Stomach (tissue), 9 donors: Measurements from ENCODE around the gene NAV2. TPM values are rescaled to one million over a fixed set of nuclear protein-coding genes. Genes with fewer than 3 reads are reported as not detected.

Source experiments
- DNase-seq, 2 donors: peaks; one replicate each; pipeline versions ENCODE4 v3.0.0 to v3.0.0-alpha.2; 2013 to 2019
- H3K27ac ChIP-seq, 5 donors: fragments of 200-600 bp in 4 of 5; sonication (generic) in 4 of 5; one replicate each; pipeline ENCODE4 v1.5.1; 2013 to 2019; ENCODE audit warnings: mild to moderate bottlenecking in 1 of 5, moderate library complexity in 1 of 5
- H3K27me3 ChIP-seq, 3 donors: fragments of 200-600 bp; sonication (generic); one replicate each; pipeline ENCODE4 v1.5.1; 2017 to 2019; ENCODE audit warnings: mixed run types in 1 of 3
- H3K36me3 ChIP-seq, 4 donors: fragments of 200-600 bp; sonication (generic); 1 replicate in 3 of 4; 2 replicates in 1 of 4; pipeline ENCODE4 v1.5.1; 2016 to 2019
- H3K4me1 ChIP-seq, 4 donors: fragments of 200-600 bp; sonication (generic); one replicate each; pipeline ENCODE4 v1.5.1; 2016 to 2019
- H3K4me3 ChIP-seq, 4 donors: fragments of 200-600 bp; sonication (generic) in 3 of 4; one replicate each; pipeline ENCODE4 v1.5.1; 2016 to 2019; ENCODE audit warnings: mild to moderate bottlenecking in 1 of 4
- H3K9me3 ChIP-seq, 4 donors: fragments of 200-600 bp; sonication (generic); one replicate each; pipeline ENCODE4 v1.5.1; 2016 to 2019
- EP300 ChIP-seq: sonication (generic); formaldehyde crosslinking; IDR thresholded peaks from one replicate; pipeline ENCODE4 v1.6.1; 2017; ENCODE audit warnings: antibody characterized with exemption
- POLR2A ChIP-seq, 4 donors: fragments of 450-650 bp; IDR thresholded peaks; one replicate each; pipeline ENCODE4 v1.6.1; 2016; ENCODE audit warnings: antibody characterized with exemption in 4 of 4, control low read depth in 2 of 4, mild to moderate bottlenecking in 1 of 4, moderate library complexity in 1 of 4
- POLR2AphosphoS5 ChIP-seq, 3 donors: sonication (generic); formaldehyde crosslinking; IDR thresholded peaks; one replicate each; pipeline ENCODE4 v1.6.1; 2016; ENCODE audit warnings: antibody characterized with exemption in 3 of 3
- WGBS, 5 donors: extraction: QIAGEN DNeasy Blood & Tissue Kit in 3 of 5; methylation state at CpG; one replicate each; pipeline versions ENCODE4 v1.1.5 to v1.1.7; 2013 to 2018; 5-methylcytosine and 5-hydroxymethylcytosine counted together
- intact Hi-C: fragments of 100-400 bp; cut with DNase I; formaldehyde crosslinking; loops from one replicate; pipeline ENCODE4 v1.15.1; 2023; ENCODE audit warnings: low total_unique reads
- polyA plus RNA-seq, 3 donors: library from polyadenylated mRNA; stranded (reverse); fragments of 200-250 nt; gene quantifications; one replicate each; pipeline ENCODE4 v1.2.3, GENCODE V29; 2013
- total RNA-seq, 5 donors: library from RNA; depleted of rRNA; stranded (reverse); fragments of >200 nt; gene quantifications; one replicate each; pipeline versions ENCODE4 v1.1.0 to v1.2.3, GENCODE V29; 2014 to 2016
- TF ChIP-seq, protein P1 (sequence below), 7 experiments: fragments of 450-650 bp in 4 of 7; fragments of 200-600 bp in 3 of 7; sonication (generic) in 3 of 7; IDR thresholded peaks; one replicate each; pipeline ENCODE4 v1.5.1; 2016 to 2019; ENCODE audit warnings: antibody characterized with exemption in 7 of 7, control low read depth in 2 of 7, mild to moderate bottlenecking in 1 of 7
- donor health status: healthy with polysubstance abuse.
- donor health status: Bipolar disorder and iron deficiency.
- donor health status: healthy.

NAV2 gene
- total and polyA plus RNA-seq, 8 donors, result 1.8 to 92.4 (median 7.9) TPM

DNA sequence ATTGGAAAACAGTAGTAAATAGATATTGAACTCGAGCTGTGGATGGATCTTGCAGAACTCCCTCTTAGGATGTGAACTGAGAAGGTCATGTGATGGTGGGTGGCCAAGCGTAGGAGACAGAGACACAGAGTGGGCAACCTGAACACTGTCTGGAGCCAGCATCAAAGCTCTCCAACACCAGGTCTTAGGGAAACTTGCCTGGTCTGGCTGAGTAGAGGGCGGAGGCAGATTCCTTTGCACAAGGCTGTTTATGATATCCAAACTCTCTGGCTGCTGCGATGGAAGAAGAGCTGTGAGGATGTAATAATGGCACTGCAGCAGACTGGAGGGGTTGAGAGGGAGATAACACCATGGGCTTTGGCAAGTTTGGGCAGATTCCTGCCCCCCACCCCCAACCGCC lies 10.1 kb downstream of the NAV2 start:
- H3K9me3 ChIP-seq, result no peaks in the 10 kb centered on the region
- no peak for TF ChIP-seq POLR2A (IDR thresholded peaks at IDR 0.05)
- TF ChIP-seq POLR2AphosphoS5 (IDR thresholded peaks at IDR 0.05), result no peak
- TF ChIP-seq, protein P1, sequence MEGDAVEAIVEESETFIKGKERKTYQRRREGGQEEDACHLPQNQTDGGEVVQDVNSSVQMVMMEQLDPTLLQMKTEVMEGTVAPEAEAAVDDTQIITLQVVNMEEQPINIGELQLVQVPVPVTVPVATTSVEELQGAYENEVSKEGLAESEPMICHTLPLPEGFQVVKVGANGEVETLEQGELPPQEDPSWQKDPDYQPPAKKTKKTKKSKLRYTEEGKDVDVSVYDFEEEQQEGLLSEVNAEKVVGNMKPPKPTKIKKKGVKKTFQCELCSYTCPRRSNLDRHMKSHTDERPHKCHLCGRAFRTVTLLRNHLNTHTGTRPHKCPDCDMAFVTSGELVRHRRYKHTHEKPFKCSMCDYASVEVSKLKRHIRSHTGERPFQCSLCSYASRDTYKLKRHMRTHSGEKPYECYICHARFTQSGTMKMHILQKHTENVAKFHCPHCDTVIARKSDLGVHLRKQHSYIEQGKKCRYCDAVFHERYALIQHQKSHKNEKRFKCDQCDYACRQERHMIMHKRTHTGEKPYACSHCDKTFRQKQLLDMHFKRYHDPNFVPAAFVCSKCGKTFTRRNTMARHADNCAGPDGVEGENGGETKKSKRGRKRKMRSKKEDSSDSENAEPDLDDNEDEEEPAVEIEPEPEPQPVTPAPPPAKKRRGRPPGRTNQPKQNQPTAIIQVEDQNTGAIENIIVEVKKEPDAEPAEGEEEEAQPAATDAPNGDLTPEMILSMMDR (IDR thresholded peaks at IDR 0.05), result no peak
- TF ChIP-seq EP300, result no peak
- WGBS, 5 donors, result 82 to 88% (median 84%) methylated on average over 5 of the region's 5 CpGs
- no peak for DNase-seq
- no peak overlapping the region for H3K4me3 ChIP-seq
- H3K36me3 ChIP-seq, result no peaks in the 10 kb centered on the region
- no peaks in the 10 kb centered on the region for H3K27me3 ChIP-seq
- peaks cover 4 to 66% (median 39%) of the 10 kb centered on the region in 4 donors for H3K4me1 ChIP-seq
- peak overlapping the region in 4 of 5 donors; percentile 56 to 79 (median 58) for H3K27ac ChIP-seq
- intact Hi-C loops, result no loop called here

DNA sequence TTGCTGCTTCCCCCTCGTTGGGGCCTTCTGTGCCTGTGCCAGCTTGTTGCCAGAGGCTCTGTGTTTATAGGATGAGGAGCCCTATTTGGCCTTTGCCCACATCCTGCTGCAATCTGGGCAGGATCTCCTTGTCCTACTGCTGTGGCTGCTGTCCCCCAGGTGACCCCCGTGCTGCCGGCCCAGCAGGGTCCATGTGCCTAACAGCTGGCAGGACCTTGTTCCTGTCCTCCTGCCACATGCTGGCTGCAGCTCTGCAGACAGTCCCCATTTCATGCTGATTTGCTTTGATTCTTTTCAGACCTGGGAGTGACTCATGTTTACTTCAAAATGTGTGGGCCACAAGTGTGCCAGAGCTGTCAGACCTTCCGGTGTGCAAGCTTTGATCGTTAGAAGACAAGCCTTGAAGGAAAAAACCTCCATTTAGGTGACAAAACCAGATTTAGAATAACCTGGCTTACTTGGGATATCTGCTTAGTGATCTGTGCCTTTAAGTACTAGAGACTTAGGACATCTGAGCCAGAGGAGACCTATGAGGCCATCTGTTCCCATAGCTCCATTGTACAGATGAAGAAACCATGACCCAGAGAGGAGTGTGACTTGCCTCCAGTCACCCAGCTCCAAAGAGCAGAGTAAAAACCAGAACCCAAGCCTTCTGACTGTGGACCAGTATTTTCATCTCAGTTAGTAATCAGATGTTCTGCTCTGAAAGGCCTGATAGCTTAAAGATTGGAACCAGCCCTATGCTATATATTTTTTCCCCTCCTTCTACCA lies 11.1 kb downstream of the NAV2 start:
- DNase-seq, result peak in 1 of 2 donors; percentile 66
- Histone ChIP-seq H3K36me3 (no peaks in the 10 kb centered on the region), H3K4me1 (peaks cover 4 to 71% (median 42%) of the 10 kb centered on the region in 4 donors), H3K27ac (peak overlapping the region in 4 of 5 donors; percentile 56 to 79 (median 58)), H3K9me3 (no peaks in the 10 kb centered on the region), H3K4me3 (no peak overlapping the region), H3K27me3 (no peaks in the 10 kb centered on the region)
- TF ChIP-seq POLR2AphosphoS5 (IDR thresholded peaks at IDR 0.05) (peak in 1 of 3 donors; percentile 37), POLR2A (IDR thresholded peaks at IDR 0.05) (no peak)
- 10 to 28% (median 15%) methylated on average over 5 of the region's 5 CpGs for WGBS, 5 donors
- intact Hi-C loops, result no loop called here

DNA sequence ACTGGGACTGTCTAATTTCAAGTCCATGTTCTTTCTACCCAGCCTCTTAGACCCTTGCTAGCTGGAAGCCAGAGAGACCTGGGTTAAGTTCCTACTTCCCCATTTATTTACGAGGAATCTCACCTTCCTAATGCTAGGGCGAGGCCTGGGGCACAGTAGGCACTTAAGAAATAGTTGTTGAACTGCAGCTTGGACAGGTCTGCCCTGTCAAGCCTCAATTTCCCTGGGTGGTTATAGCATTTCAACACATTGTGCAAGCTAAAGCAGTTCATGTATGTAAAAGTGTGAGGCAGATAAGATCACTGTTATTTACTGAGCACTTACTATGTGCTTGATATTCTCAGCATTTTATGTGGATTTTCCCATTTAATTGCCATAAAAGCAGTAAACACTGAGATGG lies 12.1 kb downstream of the NAV2 start:
- Histone ChIP-seq H3K4me3 (no peak overlapping the region), H3K27ac (peak overlapping the region in 3 of 5 donors; percentile 56 to 79 (median 59)), H3K9me3 (no peaks in the 10 kb centered on the region), H3K36me3 (no peaks in the 10 kb centered on the region), H3K27me3 (no peaks in the 10 kb centered on the region), H3K4me1 (peaks cover 4 to 73% (median 43%) of the 10 kb centered on the region in 4 donors)
- intact Hi-C loops, result no loop called here
- 83 to 94% (median 91%) methylated on average over 2 of the region's 2 CpGs for WGBS, 5 donors
- TF ChIP-seq POLR2AphosphoS5 (IDR thresholded peaks at IDR 0.05) (no peak), POLR2A (IDR thresholded peaks at IDR 0.05) (no peak), EP300 (no peak)
- TF ChIP-seq, protein P1 (IDR thresholded peaks at IDR 0.05), result no peak
- DNase-seq, result no peak

DNA sequence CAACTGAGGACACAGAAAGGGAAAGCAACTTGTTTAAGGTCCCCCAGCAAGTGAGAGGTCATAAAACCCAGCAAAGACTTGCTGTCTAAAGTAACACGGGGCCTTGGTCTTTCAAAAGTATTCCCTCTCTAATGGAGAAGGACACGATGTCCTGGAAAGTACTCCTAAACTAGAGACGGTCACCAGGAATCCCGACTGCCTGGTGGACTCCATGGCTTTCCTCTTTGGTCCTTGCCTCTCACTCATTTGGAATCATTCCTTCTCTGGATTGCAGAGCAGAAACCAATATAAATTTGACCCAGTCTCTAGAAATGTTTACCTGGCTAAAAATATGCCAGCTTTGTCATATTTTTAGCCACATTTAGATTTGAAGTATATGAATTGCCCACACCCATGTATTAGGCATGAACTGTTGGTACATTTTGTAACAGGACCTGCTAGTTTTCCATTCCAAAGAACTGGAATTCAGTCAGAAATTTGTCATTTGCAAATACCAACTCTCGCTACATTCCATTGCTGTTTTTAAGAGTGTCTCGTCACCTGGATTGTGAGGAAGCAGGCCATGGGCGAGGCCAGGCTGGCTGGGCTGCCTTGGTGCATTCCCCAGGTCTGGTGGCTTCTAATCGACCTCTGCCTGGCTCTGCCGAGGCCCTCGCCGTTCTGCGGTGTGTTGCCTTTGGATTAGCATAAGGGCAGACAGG lies 12.9 kb downstream of the NAV2 start:
- Histone ChIP-seq H3K9me3 (no peaks in the 10 kb centered on the region), H3K4me3 (no peak overlapping the region), H3K4me1 (peaks cover 4 to 78% (median 43%) of the 10 kb centered on the region in 4 donors), H3K36me3 (no peaks in the 10 kb centered on the region), H3K27me3 (no peaks in the 10 kb centered on the region), H3K27ac (peak overlapping the region in 3 of 5 donors; percentile 56 to 79 (median 59))
- WGBS, 5 donors, result 53 to 67% (median 53%) methylated on average over 12 of the region's 12 CpGs
- peak; percentile 41 to 48 for DNase-seq
- TF ChIP-seq, protein P1 (IDR thresholded peaks at IDR 0.05), result no peak
- TF ChIP-seq EP300 (no peak), POLR2A (IDR thresholded peaks at IDR 0.05) (no peak), POLR2AphosphoS5 (IDR thresholded peaks at IDR 0.05) (peak in 2 of 3 donors; percentile 9 to 22)
- intact Hi-C loops, result no loop called here
